CD1c-positive myeloid dendritic cell (primary cell): ENCODE results near the gene STK32B.
"Not testable (repeated sequence)": the region's sequence is repeated elsewhere in the genome, so short reads cannot be mapped to it uniquely, and the experiment has no call there.

ENCODE experiments used
- DNase-seq: peaks from one replicate; pipeline ENCODE4 v3.0.0-alpha.2; 2016; ENCODE audit errors: extremely low spot score

Gene STK32B

DNA sequence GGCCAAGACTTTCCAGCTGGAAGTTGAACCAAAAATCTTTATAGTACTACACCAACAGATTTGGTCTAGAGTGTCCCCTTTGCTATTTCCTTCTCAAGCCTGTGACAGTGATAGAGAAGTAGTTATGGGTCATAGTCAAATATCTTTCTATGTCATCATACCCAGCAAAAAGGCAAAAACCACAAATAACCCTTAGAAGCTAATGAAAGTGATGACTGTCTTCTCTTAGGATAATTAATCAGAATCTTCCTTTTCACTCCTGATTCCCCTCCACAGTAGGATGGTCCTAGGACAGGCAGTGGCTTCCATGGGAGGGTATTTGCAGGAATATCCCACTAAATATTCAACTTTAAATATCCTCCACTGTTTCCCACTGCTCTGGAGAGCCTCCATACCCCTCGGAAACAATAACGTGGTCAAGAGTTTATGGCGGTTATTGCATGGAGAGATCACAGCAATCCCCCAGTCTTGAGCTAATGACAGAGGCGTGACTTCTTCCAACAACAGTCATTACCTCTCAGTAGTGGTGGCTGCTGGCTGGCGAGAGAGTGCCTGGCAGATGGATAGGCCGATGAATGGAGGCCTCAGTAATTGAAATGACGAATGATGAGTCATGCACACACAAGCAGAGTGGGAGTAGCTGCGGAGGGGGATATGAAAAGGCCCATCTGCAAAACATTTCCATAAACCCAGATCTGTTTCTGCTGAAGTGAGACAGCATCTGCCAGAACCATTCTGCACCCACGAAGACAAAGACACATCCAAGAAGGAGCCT is 154.9 kb downstream of the STK32B start:
- DNase-seq: no peak

DNA sequence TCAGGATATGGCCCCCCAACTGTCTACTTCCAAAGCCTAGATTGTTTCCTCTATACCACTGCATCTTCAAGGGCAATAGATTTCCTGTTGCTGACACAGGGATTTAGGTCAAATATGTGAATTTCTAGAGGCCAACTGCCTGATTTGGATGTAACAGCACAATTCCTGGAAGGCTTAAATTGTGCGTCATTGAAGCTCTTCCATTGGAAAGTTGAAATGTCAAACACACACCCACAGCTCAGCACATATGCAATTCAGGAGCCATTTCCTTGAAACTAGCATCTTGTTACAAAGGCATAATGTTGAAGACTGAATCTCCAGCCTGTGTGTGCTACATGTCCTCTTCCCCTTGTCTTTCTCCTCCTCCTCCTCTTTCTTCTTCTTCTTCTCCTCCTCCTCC is 158.6 kb downstream of the STK32B start:
- DNase-seq: no peak

- no peak for DNase-seq
Observed at GRCh38 chr4:5211282-5211839, 160.1 kb downstream of the STK32B start.

DNA sequence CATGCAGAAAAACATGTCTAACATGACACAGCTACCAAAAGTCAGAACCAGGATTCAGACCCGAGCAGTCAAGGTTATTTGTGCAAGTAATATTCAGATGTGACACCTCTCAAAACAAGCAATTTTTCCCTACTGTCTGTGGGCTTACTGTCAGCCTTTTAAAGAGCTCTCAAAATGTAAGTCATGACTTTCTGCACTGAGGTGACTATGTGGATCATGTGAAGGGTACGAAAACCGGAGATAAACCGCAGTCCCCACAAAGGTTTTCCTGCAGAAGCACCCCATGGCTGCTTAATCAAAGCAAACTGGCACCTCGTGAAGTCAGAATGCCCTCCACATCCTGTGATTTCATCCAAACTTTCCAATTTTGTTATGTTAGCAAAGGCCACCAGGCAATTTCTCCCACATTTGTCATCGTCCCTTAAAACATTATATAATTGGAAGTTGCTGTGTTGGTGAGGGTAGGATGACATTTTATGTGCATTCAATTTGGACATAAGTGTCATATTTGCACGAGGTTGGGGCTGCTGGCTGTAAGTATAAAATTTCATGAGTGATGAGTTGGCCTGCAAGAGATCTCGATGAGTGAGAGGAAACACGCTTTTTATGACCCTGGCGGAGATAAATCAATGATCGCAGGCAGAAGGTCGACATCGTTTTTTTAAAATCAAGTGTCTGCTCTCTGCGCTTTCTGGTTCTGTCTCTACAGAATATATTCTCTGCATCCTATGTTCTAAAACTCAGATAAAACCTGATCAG is 161.2 kb downstream of the STK32B start:
- no peak for DNase-seq

DNA sequence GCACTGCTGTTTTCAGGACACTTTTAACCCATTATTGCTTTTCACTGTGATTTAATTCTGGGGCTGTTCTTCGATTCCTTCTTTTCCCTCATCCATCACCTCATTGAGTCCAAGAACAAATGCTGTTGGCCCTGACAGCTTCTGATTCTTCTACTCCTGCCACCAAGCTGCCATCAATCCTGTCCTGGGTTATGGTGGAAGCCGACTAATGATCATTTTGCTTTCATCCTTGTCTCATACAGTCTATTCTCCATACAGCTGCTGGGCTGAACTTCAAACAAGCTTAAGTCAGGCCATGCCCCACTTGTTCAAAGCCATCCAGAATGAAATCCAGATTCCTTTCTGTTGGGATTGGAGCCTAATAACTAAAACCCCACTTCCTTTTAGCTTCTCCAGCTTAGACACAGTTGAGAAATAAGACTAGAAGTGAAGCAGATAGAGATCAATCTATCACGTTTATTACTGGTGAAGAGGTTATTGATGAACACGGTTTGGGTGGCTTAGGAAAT is 161.9 kb downstream of the STK32B start:
- no peak for DNase-seq

DNA sequence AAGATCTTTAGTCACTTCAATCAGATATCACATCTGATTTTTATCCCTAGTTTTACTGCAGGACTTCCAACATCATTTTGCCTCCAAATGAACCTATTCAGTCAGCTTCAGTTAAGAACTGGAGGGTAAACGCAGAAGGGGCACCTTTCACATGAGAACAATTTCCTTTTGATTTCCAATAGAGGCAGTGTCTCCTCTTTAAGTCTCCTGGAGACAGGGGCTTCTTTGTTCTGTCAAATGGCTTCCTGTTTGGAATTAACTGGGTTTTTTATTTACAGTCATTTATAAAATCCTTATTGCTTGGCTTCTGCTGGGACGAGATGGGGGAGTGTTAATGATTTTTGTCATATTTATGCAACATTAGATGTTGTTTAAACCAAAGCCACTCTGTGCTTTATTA is 164.0 kb downstream of the STK32B start:
- DNase-seq: no peak

GRCh38 chr4:5217421-5217820 is 166.1 kb downstream of the STK32B start:
- DNase-seq: no peak

GRCh38 chr4:5218376-5219069 is 167.2 kb downstream of the STK32B start:
- no peak for DNase-seq

GRCh38 chr4:5220028-5220427 is 168.7 kb downstream of the STK32B start:
- no peak for DNase-seq

GRCh38 chr4:5222047-5222446 is 170.8 kb downstream of the STK32B start:
- DNase-seq: no peak

GRCh38 chr4:5222951-5223350 is 171.7 kb downstream of the STK32B start:
- no peak for DNase-seq

DNA sequence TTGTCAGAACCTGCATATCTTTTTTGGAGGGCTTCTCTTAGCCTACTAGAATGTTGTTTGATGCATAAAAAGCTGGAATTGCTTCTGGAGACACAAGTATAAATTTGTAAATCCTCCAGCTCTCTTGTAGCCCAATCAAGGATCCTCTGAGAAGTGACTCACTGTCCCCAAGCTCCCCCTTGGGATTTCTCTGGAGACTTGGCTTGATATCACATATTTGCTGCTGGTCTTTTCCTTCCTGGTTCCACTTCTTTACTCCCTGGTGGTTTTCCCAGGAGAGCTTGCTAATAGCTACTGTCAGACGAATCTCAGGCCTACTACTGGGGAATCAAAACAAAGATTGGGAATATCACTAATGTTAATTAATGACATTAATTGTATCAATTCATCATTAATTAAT is 173.1 kb downstream of the STK32B start:
- no peak for DNase-seq

DNA sequence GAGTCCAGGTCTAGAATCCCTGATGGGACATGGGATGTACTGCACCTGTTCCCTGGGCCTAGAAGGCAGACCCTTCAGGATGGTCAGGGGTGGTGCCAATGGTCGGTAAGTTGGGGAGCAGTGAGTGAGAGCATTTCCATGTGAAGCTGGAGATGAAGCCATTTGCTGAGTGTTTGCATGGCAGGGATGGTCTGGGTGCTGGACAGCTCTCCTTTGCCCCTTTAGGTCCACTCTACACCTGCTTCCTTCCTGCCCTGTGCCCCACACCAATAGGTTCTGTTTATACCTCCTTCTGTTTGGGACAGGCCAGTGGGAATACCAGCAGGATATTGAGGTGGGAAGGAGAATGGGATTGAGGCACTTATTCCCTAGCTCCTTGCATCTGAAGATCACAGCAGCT is 181.3 kb downstream of the STK32B start:
- DNase-seq: no peak

- DNase-seq: no peak
Observed at GRCh38 chr4:5237086-5237660, 185.9 kb downstream of the STK32B start.

- DNase-seq: no peak
Observed at GRCh38 chr4:5238173-5238572, 186.9 kb downstream of the STK32B start.

DNA sequence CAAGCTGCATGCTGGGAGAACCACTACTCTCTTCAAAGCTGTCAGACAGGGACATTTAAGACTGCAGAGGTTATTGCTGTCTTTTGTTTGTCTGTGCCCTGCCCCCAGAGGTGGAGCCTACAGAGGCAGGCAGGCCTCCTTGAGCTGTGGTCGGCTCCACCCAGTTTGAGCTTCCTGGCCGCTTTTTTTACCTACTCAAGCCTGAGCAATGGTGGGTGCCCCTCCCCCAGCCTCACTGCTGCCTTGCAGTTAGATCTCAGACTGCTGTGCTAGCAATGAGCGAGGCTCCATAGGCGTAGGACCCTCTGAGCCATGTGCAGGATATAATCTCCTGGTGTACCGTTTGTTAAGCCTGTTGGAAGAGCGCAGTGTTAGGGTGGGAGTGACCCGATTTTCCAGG is 195.8 kb downstream of the STK32B start:
- not testable (repeated sequence) for DNase-seq

DNA sequence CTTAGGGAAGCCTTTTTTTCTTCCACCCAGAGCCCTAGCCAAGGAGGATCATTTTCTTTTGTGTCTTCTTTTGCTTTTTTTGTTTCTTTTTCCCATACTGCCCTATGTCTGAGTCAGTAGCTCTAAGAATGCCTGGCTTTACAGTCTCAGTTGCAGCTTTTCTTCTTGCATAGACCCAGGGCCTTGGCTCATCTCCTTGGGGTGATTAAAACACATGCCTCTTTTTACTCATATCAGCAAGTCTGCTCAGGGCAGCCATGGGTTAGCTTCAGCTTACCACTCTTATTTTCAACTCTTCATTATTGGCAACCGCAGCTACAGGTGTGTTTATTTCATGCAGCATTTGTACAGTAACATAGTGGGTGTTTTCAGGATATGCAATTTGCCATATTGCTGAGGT is 196.5 kb downstream of the STK32B start:
- DNase-seq: no peak

GRCh38 chr4:5249727-5250126 is 198.4 kb downstream of the STK32B start:
- DNase-seq: no peak

DNA sequence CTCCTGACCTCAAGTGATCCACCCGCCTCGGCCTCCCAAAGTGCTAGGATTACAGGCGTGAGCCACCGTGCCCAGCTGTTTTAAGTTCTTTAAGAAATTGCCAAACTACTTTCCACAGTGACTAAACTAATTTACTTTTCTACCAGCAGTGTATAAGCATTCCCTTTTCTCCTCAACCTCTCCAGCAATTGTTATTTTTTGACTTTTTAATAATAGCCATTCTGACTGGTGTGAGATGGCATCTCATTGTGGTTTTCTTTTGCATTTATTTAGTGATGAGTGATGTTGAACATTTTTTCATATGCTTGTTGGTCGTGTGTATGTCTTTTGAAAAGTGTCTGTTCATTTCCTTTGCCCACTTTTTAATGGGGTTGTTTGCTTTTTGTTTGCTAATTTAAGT is 199.3 kb downstream of the STK32B start:
- not testable (repeated sequence) for DNase-seq

DNA sequence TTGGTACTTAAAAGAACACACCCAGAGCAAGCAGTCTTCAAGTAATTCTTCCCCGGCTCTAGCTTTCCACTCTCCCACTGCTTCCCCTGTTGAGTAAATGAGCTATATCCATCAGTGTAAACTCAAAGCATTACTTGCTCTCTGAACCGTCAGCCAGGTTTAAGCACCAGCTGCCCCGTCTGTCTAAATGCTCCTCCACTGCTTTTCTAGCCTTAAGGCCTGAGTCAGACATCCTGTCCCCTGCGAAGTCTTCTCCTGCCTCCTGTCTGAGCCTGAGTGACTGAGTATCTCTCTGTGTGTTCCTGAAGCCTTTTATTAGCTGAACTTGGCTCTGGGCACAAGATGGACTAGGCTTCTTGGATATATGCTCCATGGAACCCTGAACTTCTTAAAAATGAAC is 205.1 kb downstream of the STK32B start:
- no peak for DNase-seq

GRCh38 chr4:5257086-5257485 is 205.8 kb downstream of the STK32B start:
- DNase-seq: no peak

GRCh38 chr4:5259471-5259870 is 208.2 kb downstream of the STK32B start:
- DNase-seq: no peak
